Activated CD4-positive, alpha-beta T cell treated with anti-CD3 and anti-CD28 coated beads for 1 hour (primary cell): ENCODE measurements around the gene ZFP36.
"Not testable (repeated sequence)": the region's sequence is repeated elsewhere in the genome, so short reads cannot be mapped to it uniquely, and the experiment has no call there.

Experiments used
- DNase-seq: peaks from one replicate; pipeline ENCODE4 v3.0.0-alpha.2; 2020

Gene ZFP36

GRCh38 chr19:39449116-39449797 is 42.6 kb downstream of the ZFP36 start:
- no peak for DNase-seq

DNA sequence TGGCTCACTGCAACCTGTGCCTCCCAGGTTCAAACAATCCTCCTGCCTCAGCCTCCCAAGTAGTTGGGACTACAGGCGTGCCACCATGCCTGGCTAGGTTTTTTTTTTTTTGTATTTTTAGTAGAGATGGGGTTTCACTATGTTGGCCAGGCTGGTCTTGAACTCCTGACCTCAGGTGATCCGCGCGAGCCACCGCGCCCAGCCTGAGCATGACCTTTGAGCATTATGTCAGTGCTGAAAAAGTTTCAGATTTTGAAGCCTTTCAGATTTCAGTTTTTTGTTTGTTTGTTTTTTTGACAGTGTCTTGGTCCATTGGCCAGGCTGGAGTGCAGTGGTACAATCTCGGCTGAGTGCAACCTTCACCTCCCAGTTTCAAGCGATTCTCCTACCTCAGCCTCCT is 44.6 kb downstream of the ZFP36 start:
- DNase-seq, result not testable (repeated sequence)
